Measurements from ENCODE around the gene CRYBG2.
"Not testable (repeated sequence)": the region's sequence is repeated elsewhere in the genome, so short reads cannot be mapped to it uniquely, and the experiment has no call there.

CRYBG2 gene

GRCh38 chr1:26378879-26379251, 24.9 kb upstream of the CRYBG2 start:
- no peak overlapping the region for H3K9ac ChIP-seq (ENCODE audit: low read length)
- H3K27me3 ChIP-seq (ENCODE audit: control insufficient read depth, insufficient read depth, low read length), result no peaks in the 10 kb centered on the region
- no peak overlapping the region for H3K4me3 ChIP-seq (ENCODE audit: low read length)
- no peaks in the 10 kb centered on the region for H3K4me1 ChIP-seq (ENCODE audit: control insufficient read depth, low read depth, low read length)
- H3K27ac ChIP-seq (ENCODE audit: low read length), result no peak overlapping the region
- no peaks in the 10 kb centered on the region for H3K9me3 ChIP-seq (ENCODE audit: control insufficient read depth, low read depth, low read length)
- H3K36me3 ChIP-seq (ENCODE audit: control insufficient read depth, low read depth, low read length), result no peaks in the 10 kb centered on the region

GRCh38 chr1:26378088-26378878, 24.4 kb upstream of the CRYBG2 start:
- Histone ChIP-seq H3K36me3 (ENCODE audit: control insufficient read depth, low read depth, low read length) (no peaks in the 10 kb centered on the region), H3K27me3 (ENCODE audit: control insufficient read depth, insufficient read depth, low read length) (no peaks in the 10 kb centered on the region), H3K4me3 (ENCODE audit: low read length) (no peak overlapping the region), H3K27ac (ENCODE audit: low read length) (no peak overlapping the region), H3K9ac (ENCODE audit: low read length) (no peak overlapping the region), H3K9me3 (ENCODE audit: control insufficient read depth, low read depth, low read length) (no peaks in the 10 kb centered on the region), H3K4me1 (ENCODE audit: control insufficient read depth, low read depth, low read length) (peaks cover 3% of the 10 kb centered on the region)

GRCh38 chr1:26376050-26376449, 22.1 kb upstream of the CRYBG2 start:
- no peak overlapping the region for H3K9ac ChIP-seq (ENCODE audit: low read length)
- H3K9me3 ChIP-seq (ENCODE audit: control insufficient read depth, low read depth, low read length), result no peaks in the 10 kb centered on the region
- H3K36me3 ChIP-seq (ENCODE audit: control insufficient read depth, low read depth, low read length), result no peaks in the 10 kb centered on the region
- no peaks in the 10 kb centered on the region for H3K27me3 ChIP-seq (ENCODE audit: control insufficient read depth, insufficient read depth, low read length)
- H3K4me1 ChIP-seq (ENCODE audit: control insufficient read depth, low read depth, low read length), result peaks cover 3% of the 10 kb centered on the region
- H3K27ac ChIP-seq (ENCODE audit: low read length), result no peak overlapping the region
- H3K4me3 ChIP-seq (ENCODE audit: low read length), result no peak overlapping the region

- Histone ChIP-seq H3K27ac (ENCODE audit: low read length) (no peak overlapping the region), H3K4me1 (ENCODE audit: control insufficient read depth, low read depth, low read length) (peaks cover 3% of the 10 kb centered on the region), H3K36me3 (ENCODE audit: control insufficient read depth, low read depth, low read length) (no peaks in the 10 kb centered on the region), H3K27me3 (ENCODE audit: control insufficient read depth, insufficient read depth, low read length) (no peaks in the 10 kb centered on the region), H3K4me3 (ENCODE audit: low read length) (no peak overlapping the region), H3K9me3 (ENCODE audit: control insufficient read depth, low read depth, low read length) (no peaks in the 10 kb centered on the region), H3K9ac (ENCODE audit: low read length) (no peak overlapping the region)
Observed at GRCh38 chr1:26375081-26375480, 21.2 kb upstream of the CRYBG2 start.

- H3K36me3 ChIP-seq (ENCODE audit: control insufficient read depth, low read depth, low read length); H3K27me3 ChIP-seq (ENCODE audit: control insufficient read depth, insufficient read depth, low read length); H3K4me3 ChIP-seq (ENCODE audit: low read length); H3K9me3 ChIP-seq (ENCODE audit: control insufficient read depth, low read depth, low read length); H3K9ac ChIP-seq (ENCODE audit: low read length); H3K4me1 ChIP-seq (ENCODE audit: control insufficient read depth, low read depth, low read length); H3K27ac ChIP-seq (ENCODE audit: low read length): not testable (repeated sequence)
Observed at GRCh38 chr1:26374361-26374760, 20.4 kb upstream of the CRYBG2 start.

- Histone ChIP-seq H3K9me3 (ENCODE audit: control insufficient read depth, low read depth, low read length) (no peaks in the 10 kb centered on the region), H3K27ac (ENCODE audit: low read length) (no peak overlapping the region), H3K4me1 (ENCODE audit: control insufficient read depth, low read depth, low read length) (peaks cover 3% of the 10 kb centered on the region), H3K9ac (ENCODE audit: low read length) (no peak overlapping the region), H3K27me3 (ENCODE audit: control insufficient read depth, insufficient read depth, low read length) (no peaks in the 10 kb centered on the region), H3K4me3 (ENCODE audit: low read length) (no peak overlapping the region), H3K36me3 (ENCODE audit: control insufficient read depth, low read depth, low read length) (no peaks in the 10 kb centered on the region)
Observed at GRCh38 chr1:26373789-26374188, 19.9 kb upstream of the CRYBG2 start.

GRCh38 chr1:26373281-26373680, 19.4 kb upstream of the CRYBG2 start:
- Histone ChIP-seq H3K36me3 (ENCODE audit: control insufficient read depth, low read depth, low read length) (no peaks in the 10 kb centered on the region), H3K4me3 (ENCODE audit: low read length) (no peak overlapping the region), H3K27me3 (ENCODE audit: control insufficient read depth, insufficient read depth, low read length) (no peaks in the 10 kb centered on the region), H3K27ac (ENCODE audit: low read length) (no peak overlapping the region), H3K9me3 (ENCODE audit: control insufficient read depth, low read depth, low read length) (no peaks in the 10 kb centered on the region), H3K4me1 (ENCODE audit: control insufficient read depth, low read depth, low read length) (peaks cover 3% of the 10 kb centered on the region), H3K9ac (ENCODE audit: low read length) (no peak overlapping the region)

DNA sequence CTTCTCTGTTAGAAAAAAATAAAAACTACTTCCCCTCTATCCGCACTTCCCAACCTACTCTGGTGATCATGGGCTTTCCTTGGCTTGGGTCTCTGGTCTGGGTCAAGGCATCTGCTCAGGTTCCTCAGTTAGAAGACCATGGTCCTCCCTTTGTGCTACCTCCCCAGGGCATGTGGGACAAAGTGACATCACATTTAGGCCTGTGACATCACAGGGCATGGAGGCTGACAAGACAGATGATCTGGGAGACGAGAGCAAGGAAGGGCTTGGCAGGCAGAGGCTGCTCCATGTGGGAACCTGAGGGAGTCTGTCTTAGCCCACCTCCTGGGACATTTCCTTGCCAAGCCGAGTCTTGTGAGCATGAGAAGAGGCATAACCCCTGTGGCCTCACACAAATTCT, 18.7 kb upstream of the CRYBG2 start, which contains the start of gene ZNF683:
ZNF683 (minus strand) TSS at position 140 of the 400 bp plus-strand sequence. CDS start 4,179 bp downstream, outside the sequence.
- H3K9me3 ChIP-seq (ENCODE audit: control insufficient read depth, low read depth, low read length); H3K36me3 ChIP-seq (ENCODE audit: control insufficient read depth, low read depth, low read length); H3K9ac ChIP-seq (ENCODE audit: low read length); H3K4me1 ChIP-seq (ENCODE audit: control insufficient read depth, low read depth, low read length); H3K27ac ChIP-seq (ENCODE audit: low read length); H3K4me3 ChIP-seq (ENCODE audit: low read length); H3K27me3 ChIP-seq (ENCODE audit: control insufficient read depth, insufficient read depth, low read length): not testable (repeated sequence)

- peaks cover 3% of the 10 kb centered on the region for H3K4me1 ChIP-seq (ENCODE audit: control insufficient read depth, low read depth, low read length)
- H3K27ac ChIP-seq (ENCODE audit: low read length), result no peak overlapping the region
- no peaks in the 10 kb centered on the region for H3K27me3 ChIP-seq (ENCODE audit: control insufficient read depth, insufficient read depth, low read length)
- H3K36me3 ChIP-seq (ENCODE audit: control insufficient read depth, low read depth, low read length), result no peaks in the 10 kb centered on the region
- H3K9me3 ChIP-seq (ENCODE audit: control insufficient read depth, low read depth, low read length), result no peaks in the 10 kb centered on the region
- no peak overlapping the region for H3K4me3 ChIP-seq (ENCODE audit: low read length)
- H3K9ac ChIP-seq (ENCODE audit: low read length), result no peak overlapping the region
Observed at GRCh38 chr1:26372039-26372438, 18.1 kb upstream of the CRYBG2 start.

- Histone ChIP-seq H3K9me3 (ENCODE audit: control insufficient read depth, low read depth, low read length) (no peaks in the 10 kb centered on the region), H3K4me3 (ENCODE audit: low read length) (no peak overlapping the region), H3K9ac (ENCODE audit: low read length) (no peak overlapping the region), H3K4me1 (ENCODE audit: control insufficient read depth, low read depth, low read length) (peaks cover 3% of the 10 kb centered on the region), H3K27ac (ENCODE audit: low read length) (no peak overlapping the region), H3K27me3 (ENCODE audit: control insufficient read depth, insufficient read depth, low read length) (no peaks in the 10 kb centered on the region), H3K36me3 (ENCODE audit: control insufficient read depth, low read depth, low read length) (no peaks in the 10 kb centered on the region)
Observed at GRCh38 chr1:26370591-26371382, 16.9 kb upstream of the CRYBG2 start.

GRCh38 chr1:26368486-26368885, 14.6 kb upstream of the CRYBG2 start:
- Histone ChIP-seq H3K4me1 (ENCODE audit: control insufficient read depth, low read depth, low read length) (peaks cover 2% of the 10 kb centered on the region), H3K4me3 (ENCODE audit: low read length) (no peak overlapping the region), H3K27me3 (ENCODE audit: control insufficient read depth, insufficient read depth, low read length) (peaks cover 8% of the 10 kb centered on the region), H3K27ac (ENCODE audit: low read length) (no peak overlapping the region), H3K9ac (ENCODE audit: low read length) (no peak overlapping the region), H3K36me3 (ENCODE audit: control insufficient read depth, low read depth, low read length) (no peaks in the 10 kb centered on the region), H3K9me3 (ENCODE audit: control insufficient read depth, low read depth, low read length) (no peaks in the 10 kb centered on the region)

GRCh38 chr1:26368006-26368405, 14.1 kb upstream of the CRYBG2 start:
- peaks cover 8% of the 10 kb centered on the region for H3K27me3 ChIP-seq (ENCODE audit: control insufficient read depth, insufficient read depth, low read length)
- no peaks in the 10 kb centered on the region for H3K9me3 ChIP-seq (ENCODE audit: control insufficient read depth, low read depth, low read length)
- H3K4me1 ChIP-seq (ENCODE audit: control insufficient read depth, low read depth, low read length), result peaks cover 2% of the 10 kb centered on the region
- H3K36me3 ChIP-seq (ENCODE audit: control insufficient read depth, low read depth, low read length), result no peaks in the 10 kb centered on the region
- H3K9ac ChIP-seq (ENCODE audit: low read length), result no peak overlapping the region
- no peak overlapping the region for H3K4me3 ChIP-seq (ENCODE audit: low read length)
- H3K27ac ChIP-seq (ENCODE audit: low read length), result no peak overlapping the region
